D721Med (cell line): ENCODE data around the gene TAF1.
"Not testable (repeated sequence)": the region's sequence is repeated elsewhere in the genome, so short reads cannot be mapped to it uniquely, and the experiment has no call there.

ENCODE experiments used
- DNase-seq: peaks from one replicate; pipeline ENCODE4 v3.0.0; 2011; ENCODE audit warnings: low spot score; ENCODE audit not compliant: insufficient read length
- FAIRE-seq: peaks from 2 replicates; lab custom pipeline; 2011; peaks lifted over from hg19 to GRCh38; lab: Jason Lieb, UNC
- TF ChIP-seq, protein P1 (sequence below): IDR thresholded peaks from 2 replicates; pipeline ENCODE4 v1.5.1; 2012; ENCODE audit warnings: mild to moderate bottlenecking, control low read depth; ENCODE audit not compliant: insufficient read depth; ENCODE audit errors: missing control alignments

The TAF1 gene, protein sequence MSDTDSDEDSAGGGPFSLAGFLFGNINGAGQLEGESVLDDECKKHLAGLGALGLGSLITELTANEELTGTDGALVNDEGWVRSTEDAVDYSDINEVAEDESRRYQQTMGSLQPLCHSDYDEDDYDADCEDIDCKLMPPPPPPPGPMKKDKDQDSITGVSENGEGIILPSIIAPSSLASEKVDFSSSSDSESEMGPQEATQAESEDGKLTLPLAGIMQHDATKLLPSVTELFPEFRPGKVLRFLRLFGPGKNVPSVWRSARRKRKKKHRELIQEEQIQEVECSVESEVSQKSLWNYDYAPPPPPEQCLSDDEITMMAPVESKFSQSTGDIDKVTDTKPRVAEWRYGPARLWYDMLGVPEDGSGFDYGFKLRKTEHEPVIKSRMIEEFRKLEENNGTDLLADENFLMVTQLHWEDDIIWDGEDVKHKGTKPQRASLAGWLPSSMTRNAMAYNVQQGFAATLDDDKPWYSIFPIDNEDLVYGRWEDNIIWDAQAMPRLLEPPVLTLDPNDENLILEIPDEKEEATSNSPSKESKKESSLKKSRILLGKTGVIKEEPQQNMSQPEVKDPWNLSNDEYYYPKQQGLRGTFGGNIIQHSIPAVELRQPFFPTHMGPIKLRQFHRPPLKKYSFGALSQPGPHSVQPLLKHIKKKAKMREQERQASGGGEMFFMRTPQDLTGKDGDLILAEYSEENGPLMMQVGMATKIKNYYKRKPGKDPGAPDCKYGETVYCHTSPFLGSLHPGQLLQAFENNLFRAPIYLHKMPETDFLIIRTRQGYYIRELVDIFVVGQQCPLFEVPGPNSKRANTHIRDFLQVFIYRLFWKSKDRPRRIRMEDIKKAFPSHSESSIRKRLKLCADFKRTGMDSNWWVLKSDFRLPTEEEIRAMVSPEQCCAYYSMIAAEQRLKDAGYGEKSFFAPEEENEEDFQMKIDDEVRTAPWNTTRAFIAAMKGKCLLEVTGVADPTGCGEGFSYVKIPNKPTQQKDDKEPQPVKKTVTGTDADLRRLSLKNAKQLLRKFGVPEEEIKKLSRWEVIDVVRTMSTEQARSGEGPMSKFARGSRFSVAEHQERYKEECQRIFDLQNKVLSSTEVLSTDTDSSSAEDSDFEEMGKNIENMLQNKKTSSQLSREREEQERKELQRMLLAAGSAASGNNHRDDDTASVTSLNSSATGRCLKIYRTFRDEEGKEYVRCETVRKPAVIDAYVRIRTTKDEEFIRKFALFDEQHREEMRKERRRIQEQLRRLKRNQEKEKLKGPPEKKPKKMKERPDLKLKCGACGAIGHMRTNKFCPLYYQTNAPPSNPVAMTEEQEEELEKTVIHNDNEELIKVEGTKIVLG (N-terminal part only)

DNA sequence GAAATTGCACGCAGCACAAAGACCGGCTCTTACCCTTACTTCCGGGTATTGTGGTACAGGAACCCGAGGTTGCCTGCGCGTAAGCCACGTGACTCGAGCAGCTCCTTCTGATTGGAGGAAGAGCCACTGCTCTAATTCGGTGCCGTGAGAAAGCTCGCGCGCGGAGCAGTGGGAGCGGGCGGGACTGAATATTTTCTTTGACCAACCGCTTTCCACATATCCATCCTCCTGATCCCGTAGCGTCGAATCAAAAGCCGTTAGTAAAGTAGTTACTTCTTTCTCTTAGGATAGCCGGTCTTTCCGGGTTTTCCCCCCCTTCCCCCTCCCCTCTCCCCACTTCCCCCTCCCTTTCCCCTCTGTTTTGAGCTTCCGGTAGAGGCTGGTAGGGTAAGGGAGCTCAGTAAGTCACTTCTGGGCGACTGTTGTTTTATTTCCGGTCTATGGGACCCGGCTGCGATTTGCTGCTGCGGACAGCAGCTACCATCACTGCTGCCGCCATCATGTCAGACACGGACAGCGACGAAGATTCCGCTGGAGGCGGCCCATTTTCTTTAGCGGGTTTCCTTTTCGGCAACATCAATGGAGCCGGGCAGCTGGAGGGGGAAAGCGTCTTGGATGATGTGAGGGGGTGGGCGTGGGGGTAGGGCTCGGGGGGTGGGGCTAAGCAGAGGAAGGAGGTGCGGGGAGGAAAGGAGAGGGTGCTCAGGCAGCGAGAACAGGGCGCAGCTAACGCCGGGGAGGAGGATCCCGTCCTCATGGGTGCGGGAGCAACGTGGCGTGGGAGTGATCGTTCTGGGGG lies at the start of gene TAF1:
Gene TAF1, plus strand, starts transcription at position 483 of the 799 bp plus-strand sequence. Its CDS starts 18 bp downstream, at position 501.
- TF ChIP-seq, protein P1, sequence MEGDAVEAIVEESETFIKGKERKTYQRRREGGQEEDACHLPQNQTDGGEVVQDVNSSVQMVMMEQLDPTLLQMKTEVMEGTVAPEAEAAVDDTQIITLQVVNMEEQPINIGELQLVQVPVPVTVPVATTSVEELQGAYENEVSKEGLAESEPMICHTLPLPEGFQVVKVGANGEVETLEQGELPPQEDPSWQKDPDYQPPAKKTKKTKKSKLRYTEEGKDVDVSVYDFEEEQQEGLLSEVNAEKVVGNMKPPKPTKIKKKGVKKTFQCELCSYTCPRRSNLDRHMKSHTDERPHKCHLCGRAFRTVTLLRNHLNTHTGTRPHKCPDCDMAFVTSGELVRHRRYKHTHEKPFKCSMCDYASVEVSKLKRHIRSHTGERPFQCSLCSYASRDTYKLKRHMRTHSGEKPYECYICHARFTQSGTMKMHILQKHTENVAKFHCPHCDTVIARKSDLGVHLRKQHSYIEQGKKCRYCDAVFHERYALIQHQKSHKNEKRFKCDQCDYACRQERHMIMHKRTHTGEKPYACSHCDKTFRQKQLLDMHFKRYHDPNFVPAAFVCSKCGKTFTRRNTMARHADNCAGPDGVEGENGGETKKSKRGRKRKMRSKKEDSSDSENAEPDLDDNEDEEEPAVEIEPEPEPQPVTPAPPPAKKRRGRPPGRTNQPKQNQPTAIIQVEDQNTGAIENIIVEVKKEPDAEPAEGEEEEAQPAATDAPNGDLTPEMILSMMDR: no peak
- DNase-seq (peak; percentile 66), FAIRE-seq (peak; percentile 92)

DNA sequence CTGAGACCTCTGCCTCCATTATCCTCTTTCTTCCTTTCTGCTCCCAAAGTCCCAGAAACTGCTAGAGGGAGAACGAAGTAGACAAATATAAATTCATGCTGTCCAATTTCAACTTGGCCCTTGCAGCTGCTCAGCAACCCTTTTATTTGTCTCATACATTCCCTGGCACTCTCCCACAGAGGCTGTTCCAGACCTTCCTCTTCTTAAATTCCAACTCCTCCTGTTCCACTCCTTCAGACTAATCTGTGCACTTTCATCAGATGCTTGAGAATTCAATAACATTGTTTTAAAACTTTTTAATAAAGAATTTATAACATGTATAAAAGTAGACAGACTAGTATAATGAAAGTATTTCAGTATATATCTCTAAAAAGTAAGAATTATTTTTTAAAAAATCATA lies 49.2 kb upstream of the TAF1 start:
- DNase-seq, FAIRE-seq: not testable (repeated sequence)

DNA sequence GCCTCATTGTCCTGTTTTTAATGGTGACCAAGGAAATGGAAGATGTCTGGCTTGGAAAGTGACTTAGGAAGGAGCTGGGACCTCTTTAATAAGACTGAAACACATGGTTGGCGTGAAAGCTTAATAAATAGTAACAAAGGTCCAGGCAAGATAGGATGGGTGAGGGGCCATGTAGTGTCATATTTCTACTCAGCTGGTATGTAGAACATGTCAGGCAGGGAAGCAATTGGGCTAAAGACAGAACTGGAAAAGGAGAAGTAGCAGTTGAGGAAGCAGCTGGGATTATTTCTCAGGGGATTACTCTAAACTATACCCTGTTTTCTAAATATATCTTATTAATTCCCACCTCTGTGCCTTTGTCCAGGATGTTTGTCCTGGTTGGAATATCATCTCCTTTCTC lies 46.0 kb upstream of the TAF1 start:
- FAIRE-seq (no peak), DNase-seq (no peak)
- TF ChIP-seq, protein P1: no peak

DNA sequence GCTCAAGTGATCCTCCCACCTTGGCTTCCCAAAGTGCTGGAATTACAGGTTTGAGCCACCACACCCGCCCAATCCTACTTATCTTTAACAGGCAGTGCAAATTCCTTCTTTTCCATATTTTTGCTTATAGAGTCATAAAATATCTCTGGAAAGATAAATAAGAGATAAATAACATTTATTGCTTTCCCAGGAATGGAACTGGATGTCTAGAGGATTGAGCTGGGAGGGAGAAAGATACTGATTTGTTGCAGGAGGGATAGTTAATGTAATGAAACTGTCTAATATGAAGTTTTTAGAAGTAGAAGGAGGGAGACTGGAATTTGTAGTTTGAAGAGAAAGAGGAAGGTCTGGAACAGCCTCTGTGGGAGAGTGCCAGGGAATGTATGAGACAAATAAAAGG lies 44.4 kb upstream of the TAF1 start:
- TF ChIP-seq, protein P1: no peak
- no peak for DNase-seq
- FAIRE-seq: no peak

DNA sequence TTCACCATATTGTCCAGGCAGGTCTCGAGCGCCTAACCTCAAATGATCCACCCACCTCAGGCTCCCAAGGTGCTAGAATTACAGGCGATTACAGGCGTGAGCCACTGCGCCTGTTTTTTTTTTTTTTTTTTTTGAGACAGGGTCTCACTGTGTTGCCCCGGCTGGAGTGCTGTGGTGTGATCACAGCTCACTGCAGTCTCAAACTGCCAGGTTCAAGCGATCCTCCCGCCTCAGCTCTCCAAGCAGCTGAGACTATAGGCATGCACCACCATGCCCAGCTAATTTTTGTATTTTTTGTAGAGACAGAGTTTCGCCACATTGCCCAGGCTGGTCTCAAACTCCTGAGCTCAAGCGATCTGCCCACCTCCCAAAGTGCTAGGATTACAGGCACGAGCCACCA lies 41.7 kb upstream of the TAF1 start:
- FAIRE-seq, DNase-seq: not testable (repeated sequence)

DNA sequence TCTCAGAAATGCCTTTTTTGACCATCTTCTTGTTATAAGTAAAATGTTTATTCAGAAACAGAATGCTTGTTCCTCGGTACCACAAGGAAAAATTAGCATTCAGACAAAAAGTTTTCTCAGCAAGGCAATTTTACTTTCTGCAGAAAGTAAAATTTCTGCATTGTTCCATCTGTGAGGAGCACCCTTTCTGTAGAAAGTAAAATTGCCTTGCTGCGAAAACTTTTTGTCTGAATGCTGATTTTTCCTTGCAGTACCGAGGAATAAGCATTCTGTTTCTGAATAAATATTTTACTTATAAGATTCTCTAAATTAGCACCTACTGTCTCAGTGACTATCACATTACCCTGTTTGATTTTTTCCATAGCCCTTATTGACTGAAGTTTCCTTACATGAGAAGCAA lies 39.8 kb upstream of the TAF1 start:
- TF ChIP-seq, protein P1: no peak
- FAIRE-seq: no peak
- DNase-seq: no peak

DNA sequence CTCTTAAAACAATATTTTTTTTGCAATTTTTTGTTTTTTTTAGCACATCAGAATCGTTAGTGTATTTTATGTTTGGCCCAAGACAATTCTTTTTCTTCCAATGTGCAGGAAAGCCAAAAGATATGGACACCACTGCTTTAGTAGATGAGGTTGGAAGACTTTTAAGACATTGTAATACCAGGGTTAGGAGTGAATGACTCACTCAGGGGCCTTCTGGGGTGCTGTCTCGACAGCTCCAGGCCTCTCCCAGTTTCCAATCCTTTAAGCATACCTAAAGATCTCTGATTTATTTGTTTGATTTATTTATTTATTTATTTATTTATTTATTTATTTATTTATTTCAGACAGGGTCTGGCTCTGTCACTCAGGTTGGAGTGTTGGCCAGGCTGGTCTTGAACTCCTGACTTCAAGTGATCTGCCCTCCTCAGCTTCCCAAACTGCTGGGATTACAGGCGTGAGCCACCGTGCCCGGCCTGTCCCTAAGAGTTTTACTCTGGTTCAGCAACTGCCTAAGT lies 16.9 kb upstream of the TAF1 start:
- not testable (repeated sequence) for DNase-seq, FAIRE-seq

DNA sequence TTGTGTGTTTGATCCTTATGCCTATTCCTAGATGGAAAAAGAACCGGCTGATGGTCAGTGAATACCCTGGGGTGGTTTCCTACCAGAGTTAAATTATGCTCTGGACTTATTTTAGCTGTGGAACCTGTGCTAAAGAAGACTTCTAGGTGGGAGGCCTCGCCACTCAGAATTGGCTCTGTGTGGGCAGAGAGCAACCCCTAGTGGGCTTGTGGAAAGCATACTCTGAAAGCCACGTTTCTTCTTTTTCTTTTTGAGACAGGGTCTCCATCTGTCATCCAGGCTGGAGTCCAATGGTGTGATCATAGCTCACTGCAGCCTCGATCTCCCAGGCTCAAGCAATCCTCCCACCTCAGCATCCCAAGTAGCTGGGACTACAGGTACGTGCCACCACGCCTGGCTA lies 16.3 kb upstream of the TAF1 start:
- not testable (repeated sequence) for DNase-seq, FAIRE-seq

DNA sequence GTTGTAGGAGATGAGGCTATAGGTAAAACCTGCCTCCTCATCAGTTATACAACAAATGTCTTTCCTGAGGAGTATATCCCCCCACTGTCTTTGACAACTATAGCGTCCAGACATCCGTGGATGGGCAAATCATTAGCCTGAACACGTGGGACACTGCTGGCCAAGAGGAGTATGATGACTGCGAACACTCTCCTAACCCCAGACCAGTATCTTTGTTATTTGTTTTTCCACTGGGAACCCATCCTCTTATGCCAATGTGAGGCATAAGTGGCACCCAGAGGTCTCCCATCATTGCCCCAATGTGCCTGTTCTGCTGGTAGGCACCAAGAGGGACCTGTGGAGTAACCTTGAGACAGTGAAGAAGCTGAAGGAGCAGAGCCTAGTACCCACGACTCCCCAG lies 13.7 kb upstream of the TAF1 start:
- FAIRE-seq: not testable (repeated sequence)

More for the DNA sequence above, 13.7 kb upstream of the TAF1 start:
- DNase-seq: not testable (repeated sequence)
